Measurements from ENCODE around the gene CTBP2. TPM values are rescaled to one million over a fixed set of nuclear protein-coding genes. Genes with fewer than 3 reads are reported as not detected.

Gene CTBP2
- total and polyA plus RNA-seq, 4 donors = 3.4 to 59.2 (median 5.5) TPM

DNA sequence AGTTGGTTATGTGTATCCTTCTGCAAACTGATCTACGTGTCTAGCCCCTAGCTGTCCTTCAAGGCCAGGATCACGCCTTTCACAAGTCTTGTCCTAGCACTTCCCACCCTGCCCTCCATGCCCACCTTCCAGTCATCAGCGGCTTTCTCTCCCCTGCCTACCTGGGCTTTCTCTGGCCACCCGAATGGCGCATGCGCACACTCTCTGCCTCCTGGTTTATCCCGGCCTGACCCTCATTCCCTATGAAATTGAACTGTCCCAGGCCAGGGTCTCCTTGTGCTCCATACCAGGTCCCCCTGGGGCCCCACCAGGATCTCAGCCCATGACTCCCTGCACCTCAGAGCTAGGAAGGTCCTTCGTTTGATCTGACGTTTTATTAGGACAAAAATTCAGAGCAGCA is 31.6 kb upstream of the CTBP2 start:
- H3K4me3 ChIP-seq (ENCODE audit: low read depth in 1 of 3, low read length in 3 of 3) = no peak overlapping the region
- H3K4me1 ChIP-seq (ENCODE audit: control insufficient read depth in 4 of 4, insufficient read depth in 4 of 4, low read length in 3 of 4) = no peaks in the 10 kb centered on the region
- WGBS = 85% methylated on average over 9 of the region's 9 CpGs
- no peaks in the 10 kb centered on the region for H3K9me3 ChIP-seq (ENCODE audit: control insufficient read depth in 4 of 4, low read length in 3 of 4)
- H3K27me3 ChIP-seq (ENCODE audit: control insufficient read depth in 4 of 4, insufficient read depth in 4 of 4, low read length in 3 of 4) = peaks cover 0 to 2% (median 0%) of the 10 kb centered on the region in 4 donors
- no peak overlapping the region for H3K27ac ChIP-seq (ENCODE audit: low read depth in 1 of 2, low read length in 2 of 2)
- no peaks in the 10 kb centered on the region for H3K36me3 ChIP-seq (ENCODE audit: control insufficient read depth in 4 of 4, insufficient read depth in 3 of 4, low read depth in 1 of 4, low read length in 3 of 4)
- H3K9ac ChIP-seq (ENCODE audit: low read depth in 1 of 2, low read length in 2 of 2) = no peak overlapping the region
- TF ChIP-seq HNF4G (IDR thresholded peaks at IDR 0.05) (no peak), SP1 (IDR thresholded peaks at IDR 0.05) (no peak), FOXA2 (IDR thresholded peaks at IDR 0.05) (no peak), FOXA1 (IDR thresholded peaks at IDR 0.05) (no peak), NR2F2 (IDR thresholded peaks at IDR 0.05) (no peak), HNF4A (conservative IDR thresholded peaks at IDR 0.05) (no peak), JUND (IDR thresholded peaks at IDR 0.05) (no peak)
- TF ChIP-seq, protein P1, sequence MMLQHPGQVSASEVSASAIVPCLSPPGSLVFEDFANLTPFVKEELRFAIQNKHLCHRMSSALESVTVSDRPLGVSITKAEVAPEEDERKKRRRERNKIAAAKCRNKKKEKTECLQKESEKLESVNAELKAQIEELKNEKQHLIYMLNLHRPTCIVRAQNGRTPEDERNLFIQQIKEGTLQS (IDR thresholded peaks at IDR 0.05) = no peak
- TF ChIP-seq, protein P2, sequence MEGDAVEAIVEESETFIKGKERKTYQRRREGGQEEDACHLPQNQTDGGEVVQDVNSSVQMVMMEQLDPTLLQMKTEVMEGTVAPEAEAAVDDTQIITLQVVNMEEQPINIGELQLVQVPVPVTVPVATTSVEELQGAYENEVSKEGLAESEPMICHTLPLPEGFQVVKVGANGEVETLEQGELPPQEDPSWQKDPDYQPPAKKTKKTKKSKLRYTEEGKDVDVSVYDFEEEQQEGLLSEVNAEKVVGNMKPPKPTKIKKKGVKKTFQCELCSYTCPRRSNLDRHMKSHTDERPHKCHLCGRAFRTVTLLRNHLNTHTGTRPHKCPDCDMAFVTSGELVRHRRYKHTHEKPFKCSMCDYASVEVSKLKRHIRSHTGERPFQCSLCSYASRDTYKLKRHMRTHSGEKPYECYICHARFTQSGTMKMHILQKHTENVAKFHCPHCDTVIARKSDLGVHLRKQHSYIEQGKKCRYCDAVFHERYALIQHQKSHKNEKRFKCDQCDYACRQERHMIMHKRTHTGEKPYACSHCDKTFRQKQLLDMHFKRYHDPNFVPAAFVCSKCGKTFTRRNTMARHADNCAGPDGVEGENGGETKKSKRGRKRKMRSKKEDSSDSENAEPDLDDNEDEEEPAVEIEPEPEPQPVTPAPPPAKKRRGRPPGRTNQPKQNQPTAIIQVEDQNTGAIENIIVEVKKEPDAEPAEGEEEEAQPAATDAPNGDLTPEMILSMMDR (IDR thresholded peaks at IDR 0.05; ENCODE audit: low read depth, low read length, missing input control) = no peak
- TF ChIP-seq, protein P3, sequence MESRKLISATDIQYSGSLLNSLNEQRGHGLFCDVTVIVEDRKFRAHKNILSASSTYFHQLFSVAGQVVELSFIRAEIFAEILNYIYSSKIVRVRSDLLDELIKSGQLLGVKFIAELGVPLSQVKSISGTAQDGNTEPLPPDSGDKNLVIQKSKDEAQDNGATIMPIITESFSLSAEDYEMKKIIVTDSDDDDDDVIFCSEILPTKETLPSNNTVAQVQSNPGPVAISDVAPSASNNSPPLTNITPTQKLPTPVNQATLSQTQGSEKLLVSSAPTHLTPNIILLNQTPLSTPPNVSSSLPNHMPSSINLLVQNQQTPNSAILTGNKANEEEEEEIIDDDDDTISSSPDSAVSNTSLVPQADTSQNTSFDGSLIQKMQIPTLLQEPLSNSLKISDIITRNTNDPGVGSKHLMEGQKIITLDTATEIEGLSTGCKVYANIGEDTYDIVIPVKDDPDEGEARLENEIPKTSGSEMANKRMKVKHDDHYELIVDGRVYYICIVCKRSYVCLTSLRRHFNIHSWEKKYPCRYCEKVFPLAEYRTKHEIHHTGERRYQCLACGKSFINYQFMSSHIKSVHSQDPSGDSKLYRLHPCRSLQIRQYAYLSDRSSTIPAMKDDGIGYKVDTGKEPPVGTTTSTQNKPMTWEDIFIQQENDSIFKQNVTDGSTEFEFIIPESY (IDR thresholded peaks at IDR 0.05) = no peak
- TF ChIP-seq, protein P4, sequence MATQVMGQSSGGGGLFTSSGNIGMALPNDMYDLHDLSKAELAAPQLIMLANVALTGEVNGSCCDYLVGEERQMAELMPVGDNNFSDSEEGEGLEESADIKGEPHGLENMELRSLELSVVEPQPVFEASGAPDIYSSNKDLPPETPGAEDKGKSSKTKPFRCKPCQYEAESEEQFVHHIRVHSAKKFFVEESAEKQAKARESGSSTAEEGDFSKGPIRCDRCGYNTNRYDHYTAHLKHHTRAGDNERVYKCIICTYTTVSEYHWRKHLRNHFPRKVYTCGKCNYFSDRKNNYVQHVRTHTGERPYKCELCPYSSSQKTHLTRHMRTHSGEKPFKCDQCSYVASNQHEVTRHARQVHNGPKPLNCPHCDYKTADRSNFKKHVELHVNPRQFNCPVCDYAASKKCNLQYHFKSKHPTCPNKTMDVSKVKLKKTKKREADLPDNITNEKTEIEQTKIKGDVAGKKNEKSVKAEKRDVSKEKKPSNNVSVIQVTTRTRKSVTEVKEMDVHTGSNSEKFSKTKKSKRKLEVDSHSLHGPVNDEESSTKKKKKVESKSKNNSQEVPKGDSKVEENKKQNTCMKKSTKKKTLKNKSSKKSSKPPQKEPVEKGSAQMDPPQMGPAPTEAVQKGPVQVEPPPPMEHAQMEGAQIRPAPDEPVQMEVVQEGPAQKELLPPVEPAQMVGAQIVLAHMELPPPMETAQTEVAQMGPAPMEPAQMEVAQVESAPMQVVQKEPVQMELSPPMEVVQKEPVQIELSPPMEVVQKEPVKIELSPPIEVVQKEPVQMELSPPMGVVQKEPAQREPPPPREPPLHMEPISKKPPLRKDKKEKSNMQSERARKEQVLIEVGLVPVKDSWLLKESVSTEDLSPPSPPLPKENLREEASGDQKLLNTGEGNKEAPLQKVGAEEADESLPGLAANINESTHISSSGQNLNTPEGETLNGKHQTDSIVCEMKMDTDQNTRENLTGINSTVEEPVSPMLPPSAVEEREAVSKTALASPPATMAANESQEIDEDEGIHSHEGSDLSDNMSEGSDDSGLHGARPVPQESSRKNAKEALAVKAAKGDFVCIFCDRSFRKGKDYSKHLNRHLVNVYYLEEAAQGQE (IDR thresholded peaks at IDR 0.05) = no peak
- DNase-seq (ENCODE audit: low spot score) = no peak

DNA sequence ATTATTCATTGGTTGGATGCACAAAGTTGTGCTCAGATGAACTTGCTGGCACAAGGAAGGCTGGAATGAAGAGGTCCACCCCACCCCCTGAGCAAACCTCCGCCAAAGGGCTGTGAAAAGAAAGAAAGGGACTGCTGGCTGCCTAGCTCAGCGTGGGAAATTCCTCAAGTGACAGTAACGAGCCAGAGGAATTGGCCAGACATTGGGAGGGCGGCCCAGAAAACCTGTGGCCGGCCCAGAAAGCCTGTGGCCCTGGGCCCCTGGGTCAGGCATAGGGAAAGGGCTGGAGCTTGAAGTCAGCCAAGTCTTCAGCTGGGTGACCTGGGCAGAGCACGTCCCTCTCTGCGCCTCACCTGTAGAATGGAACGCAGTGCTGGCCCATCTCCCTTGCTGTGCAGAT is 30.6 kb upstream of the CTBP2 start:
- Histone ChIP-seq H3K36me3 (ENCODE audit: control insufficient read depth in 4 of 4, insufficient read depth in 3 of 4, low read depth in 1 of 4, low read length in 3 of 4) (no peaks in the 10 kb centered on the region), H3K9ac (ENCODE audit: low read depth in 1 of 2, low read length in 2 of 2) (no peak overlapping the region), H3K4me1 (ENCODE audit: control insufficient read depth in 4 of 4, insufficient read depth in 4 of 4, low read length in 3 of 4) (no peaks in the 10 kb centered on the region), H3K27me3 (ENCODE audit: control insufficient read depth in 4 of 4, insufficient read depth in 4 of 4, low read length in 3 of 4) (peaks cover 0 to 2% (median 1%) of the 10 kb centered on the region in 4 donors), H3K9me3 (ENCODE audit: control insufficient read depth in 4 of 4, low read length in 3 of 4) (no peaks in the 10 kb centered on the region), H3K4me3 (ENCODE audit: low read depth in 1 of 3, low read length in 3 of 3) (no peak overlapping the region), H3K27ac (ENCODE audit: low read depth in 1 of 2, low read length in 2 of 2) (no peak overlapping the region)
- DNase-seq (ENCODE audit: low spot score) = no peak
- 79% methylated on average over 8 of the region's 8 CpGs for WGBS
- no peak for TF ChIP-seq FOXA2 (IDR thresholded peaks at IDR 0.05)
- no peak for TF ChIP-seq RAD21 (IDR thresholded peaks at IDR 0.05)
- TF ChIP-seq, protein P2 (IDR thresholded peaks at IDR 0.05; ENCODE audit: low read depth, low read length, missing input control) = no peak
- no peak for TF ChIP-seq RXRA (IDR thresholded peaks at IDR 0.05)
- TF ChIP-seq JUND (IDR thresholded peaks at IDR 0.05) = no peak
- TF ChIP-seq SP1 (IDR thresholded peaks at IDR 0.05) = no peak
- TF ChIP-seq, protein P5, sequence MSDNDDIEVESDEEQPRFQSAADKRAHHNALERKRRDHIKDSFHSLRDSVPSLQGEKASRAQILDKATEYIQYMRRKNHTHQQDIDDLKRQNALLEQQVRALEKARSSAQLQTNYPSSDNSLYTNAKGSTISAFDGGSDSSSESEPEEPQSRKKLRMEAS (IDR thresholded peaks at IDR 0.05) = no peak
- no peak for TF ChIP-seq EGR1 (IDR thresholded peaks at IDR 0.05; ENCODE audit: low read depth in 2 of 2)
- TF ChIP-seq HNF4G (IDR thresholded peaks at IDR 0.05) = no peak
- TF ChIP-seq GABPA (IDR thresholded peaks at IDR 0.05 in 1 of 2, conservative IDR thresholded peaks at IDR 0.05 in 1 of 2) = no peak
- TF ChIP-seq, protein P3 (IDR thresholded peaks at IDR 0.05) = no peak
- no peak for TF ChIP-seq YY1 (IDR thresholded peaks at IDR 0.05)
